Body of pancreas (tissue), 4 donors: ENCODE measurements around the gene LMO7. TPM values are rescaled to one million over a fixed set of nuclear protein-coding genes. Genes with fewer than 3 reads are reported as not detected.

Source experiments
- ATAC-seq: fragments of 150-250 bp; one replicate; pipeline ENCODE4 v1.9.1; 2016
- DNase-seq, 4 donors: peaks; one replicate each; pipeline ENCODE4 v3.0.0-alpha.2; 2019
- H3K27ac ChIP-seq, 4 donors: fragments of 200-600 bp; sonication (generic); 1 replicate in 3 of 4; 2 replicates in 1 of 4; pipeline versions ENCODE4 v1.5.1 to v1.6.1; 2016 to 2019; ENCODE audit warnings: mild to moderate bottlenecking in 1 of 4, mixed read lengths in 1 of 4, moderate library complexity in 1 of 4
- H3K27me3 ChIP-seq, 2 donors: fragments of 200-600 bp; sonication (generic); one replicate each; pipeline ENCODE4 v1.6.0; 2016; ENCODE audit warnings: mild to moderate bottlenecking in 1 of 2
- H3K36me3 ChIP-seq, 2 donors: fragments of 200-600 bp; sonication (generic); replicated peaks in 1 of 2; 2 replicates each; pipeline ENCODE4 v1.5.1; 2016; ENCODE audit warnings: low read depth in 2 of 2; ENCODE audit not compliant: insufficient read depth in 1 of 2
- H3K4me1 ChIP-seq: fragments of 200-600 bp; sonication (generic); one replicate; pipeline ENCODE4 v1.6.0; 2016
- H3K4me3 ChIP-seq, 2 donors: fragments of 200-600 bp; sonication (generic); 1 replicate in 1 of 2; 2 replicates in 1 of 2; pipeline ENCODE4 v1.5.1; 2016 to 2019
- H3K9me3 ChIP-seq, 3 donors: fragments of 200-600 bp; sonication (generic); 1 replicate in 2 of 3; 2 replicates in 1 of 3; pipeline ENCODE4 v1.5.1; 2016
- CTCF ChIP-seq, 7 experiments: fragments of 450-650 bp in 4 of 7; fragments of 200-600 bp in 3 of 7; sonication (generic) in 3 of 7; IDR thresholded peaks; one replicate each; pipeline ENCODE4 v1.5.1; 2016 to 2019; ENCODE audit warnings: antibody characterized with exemption in 7 of 7
- POLR2A ChIP-seq, 3 donors: fragments of 450-650 bp; IDR thresholded peaks; one replicate each; pipeline ENCODE4 v1.6.1; 2016; ENCODE audit warnings: antibody characterized with exemption in 3 of 3, mild to moderate bottlenecking in 2 of 3
- WGBS, 2 donors: methylation state at CpG; one replicate each; pipeline ENCODE4 v1.1.5; 2017; 5-methylcytosine and 5-hydroxymethylcytosine counted together
- intact Hi-C: fragments of 100-400 bp; cut with DNase I; formaldehyde crosslinking; loops from one replicate; pipeline ENCODE4 v1.15.1; 2023
- total RNA-seq, 2 donors: library from RNA; depleted of rRNA; stranded (reverse); fragments of >200 nt; gene quantifications; one replicate each; pipeline ENCODE4 v1.1.0, GENCODE V29; 2016

LMO7 gene
- total RNA-seq, 2 donors from 2014 or later: 50.6 to 56.0 TPM

- WGBS, 2 donors: 82 to 88% methylated on average over 9 of the region's 9 CpGs
- DNase-seq: no peak
- Histone ChIP-seq H3K27me3 (no peaks in the 10 kb centered on the region), H3K27ac (no peak overlapping the region), H3K4me3 (no peak overlapping the region), H3K4me1 (peaks cover 3% of the 10 kb centered on the region), H3K36me3 (no peaks in the 10 kb centered on the region), H3K9me3 (no peaks in the 10 kb centered on the region)
- no peak for ATAC-seq
- intact Hi-C loops: no loop called here
- TF ChIP-seq POLR2A (IDR thresholded peaks at IDR 0.05): no peak
- TF ChIP-seq CTCF (IDR thresholded peaks at IDR 0.05): no peak
Observed at GRCh38 chr13:75818179-75818967, 182.2 kb downstream of the LMO7 start.

- Histone ChIP-seq H3K4me3 (no peak overlapping the region), H3K4me1 (no peaks in the 10 kb centered on the region), H3K27me3 (no peaks in the 10 kb centered on the region), H3K27ac (no peak overlapping the region), H3K9me3 (no peaks in the 10 kb centered on the region), H3K36me3 (no peaks in the 10 kb centered on the region)
- DNase-seq: no peak
- TF ChIP-seq CTCF (IDR thresholded peaks at IDR 0.05) (no peak), POLR2A (IDR thresholded peaks at IDR 0.05) (no peak)
- WGBS, 2 donors: 88 to 91% methylated on average over 5 of the region's 5 CpGs
- ATAC-seq: no peak
- intact Hi-C loops: no loop called here
Observed at GRCh38 chr13:75818968-75819225, 182.8 kb downstream of the LMO7 start.

- TF ChIP-seq CTCF (IDR thresholded peaks at IDR 0.05): no peak
- Histone ChIP-seq H3K4me1 (no peaks in the 10 kb centered on the region), H3K4me3 (no peak overlapping the region), H3K36me3 (peaks cover 0 to 4% of the 10 kb centered on the region in 2 donors), H3K27ac (no peak overlapping the region), H3K27me3 (no peaks in the 10 kb centered on the region), H3K9me3 (no peaks in the 10 kb centered on the region)
- DNase-seq (no peak), ATAC-seq (no peak)
- intact Hi-C loops: no loop called here
- WGBS, 2 donors: 91 to 96% methylated on average over 4 of the region's 4 CpGs
Observed at GRCh38 chr13:75825161-75825560, 189.0 kb downstream of the LMO7 start.

GRCh38 chr13:75825594-75825993 is 189.5 kb downstream of the LMO7 start:
- H3K9me3 ChIP-seq: no peaks in the 10 kb centered on the region
- DNase-seq (no peak), ATAC-seq (no peak)
- H3K4me3 ChIP-seq: no peak overlapping the region
- H3K27me3 ChIP-seq: no peaks in the 10 kb centered on the region
- intact Hi-C loops: no loop called here
- peaks cover 0 to 4% of the 10 kb centered on the region in 2 donors for H3K36me3 ChIP-seq
- TF ChIP-seq CTCF (IDR thresholded peaks at IDR 0.05): no peak
- no peak for TF ChIP-seq POLR2A (IDR thresholded peaks at IDR 0.05)
- no peaks in the 10 kb centered on the region for H3K4me1 ChIP-seq
- H3K27ac ChIP-seq: no peak overlapping the region
- 95 to 98% methylated on average over 2 of the region's 2 CpGs for WGBS, 2 donors

- H3K4me3 ChIP-seq: no peak overlapping the region
- ATAC-seq (no peak), DNase-seq (no peak)
- 77 to 82% methylated on average over 5 of the region's 5 CpGs for WGBS, 2 donors
- H3K36me3 ChIP-seq: peaks cover 0 to 4% of the 10 kb centered on the region in 2 donors
- no peaks in the 10 kb centered on the region for H3K4me1 ChIP-seq
- no peaks in the 10 kb centered on the region for H3K27me3 ChIP-seq
- intact Hi-C loops: no loop called here
- no peaks in the 10 kb centered on the region for H3K9me3 ChIP-seq
- H3K27ac ChIP-seq: no peak overlapping the region
- TF ChIP-seq CTCF (IDR thresholded peaks at IDR 0.05) (no peak), POLR2A (IDR thresholded peaks at IDR 0.05) (no peak)
Observed at GRCh38 chr13:75826391-75826790, 190.3 kb downstream of the LMO7 start.
